ENCODE data around the gene LEKR1.
A peak's percentile ranks its signal among the peaks of the same experiment; 100 is the strongest.

DNA sequence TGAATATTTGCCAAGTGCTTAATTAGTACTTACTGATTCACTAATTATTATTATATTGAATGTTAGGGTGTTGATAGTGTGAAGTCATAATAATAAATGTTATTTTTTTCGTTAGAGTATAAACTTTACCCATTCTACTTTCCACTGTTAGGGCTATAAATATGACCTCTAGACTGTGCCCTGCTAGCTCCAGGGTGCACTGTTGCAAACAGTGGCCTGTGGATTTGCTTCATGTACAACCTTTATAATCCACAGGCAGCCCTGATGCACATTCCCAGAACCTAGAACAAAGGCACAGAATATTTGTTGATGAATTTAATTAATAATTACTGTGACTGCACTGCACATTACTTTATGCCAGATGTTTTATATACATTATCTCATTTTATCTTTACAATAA lies 28.8 kb upstream of the LEKR1 start:
- TF ChIP-seq RARB (CRISPR knock-in tag; IDR thresholded peaks at IDR 0.05) (no peak), TCF4 (CRISPR knock-in tag; IDR thresholded peaks at IDR 0.05; ENCODE audit: borderline replicate concordance) (peak; percentile 33; the same call in 1 of the 2 replicates), BACH2 (CRISPR knock-in tag; IDR thresholded peaks at IDR 0.05; ENCODE audit: borderline replicate concordance) (no peak), ZFP30 (CRISPR knock-in tag; IDR thresholded peaks at IDR 0.05) (no peak), ZNF565 (CRISPR knock-in tag; conservative IDR thresholded peaks at IDR 0.05; ENCODE audit: low read depth) (no peak), ZNF8 (CRISPR knock-in tag; IDR thresholded peaks at IDR 0.05) (no peak)
- TF ChIP-seq, protein P1, sequence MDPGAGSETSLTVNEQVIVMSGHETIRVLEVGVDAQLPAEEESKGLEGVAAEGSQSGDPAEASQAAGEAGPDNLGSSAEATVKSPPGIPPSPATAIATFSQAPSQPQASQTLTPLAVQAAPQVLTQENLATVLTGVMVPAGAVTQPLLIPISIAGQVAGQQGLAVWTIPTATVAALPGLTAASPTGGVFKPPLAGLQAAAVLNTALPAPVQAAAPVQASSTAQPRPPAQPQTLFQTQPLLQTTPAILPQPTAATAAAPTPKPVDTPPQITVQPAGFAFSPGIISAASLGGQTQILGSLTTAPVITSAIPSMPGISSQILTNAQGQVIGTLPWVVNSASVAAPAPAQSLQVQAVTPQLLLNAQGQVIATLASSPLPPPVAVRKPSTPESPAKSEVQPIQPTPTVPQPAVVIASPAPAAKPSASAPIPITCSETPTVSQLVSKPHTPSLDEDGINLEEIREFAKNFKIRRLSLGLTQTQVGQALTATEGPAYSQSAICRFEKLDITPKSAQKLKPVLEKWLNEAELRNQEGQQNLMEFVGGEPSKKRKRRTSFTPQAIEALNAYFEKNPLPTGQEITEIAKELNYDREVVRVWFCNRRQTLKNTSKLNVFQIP (CRISPR knock-in tag; IDR thresholded peaks at IDR 0.05; ENCODE audit: borderline replicate concordance, low read depth): no peak
- TF ChIP-seq, protein P2, sequence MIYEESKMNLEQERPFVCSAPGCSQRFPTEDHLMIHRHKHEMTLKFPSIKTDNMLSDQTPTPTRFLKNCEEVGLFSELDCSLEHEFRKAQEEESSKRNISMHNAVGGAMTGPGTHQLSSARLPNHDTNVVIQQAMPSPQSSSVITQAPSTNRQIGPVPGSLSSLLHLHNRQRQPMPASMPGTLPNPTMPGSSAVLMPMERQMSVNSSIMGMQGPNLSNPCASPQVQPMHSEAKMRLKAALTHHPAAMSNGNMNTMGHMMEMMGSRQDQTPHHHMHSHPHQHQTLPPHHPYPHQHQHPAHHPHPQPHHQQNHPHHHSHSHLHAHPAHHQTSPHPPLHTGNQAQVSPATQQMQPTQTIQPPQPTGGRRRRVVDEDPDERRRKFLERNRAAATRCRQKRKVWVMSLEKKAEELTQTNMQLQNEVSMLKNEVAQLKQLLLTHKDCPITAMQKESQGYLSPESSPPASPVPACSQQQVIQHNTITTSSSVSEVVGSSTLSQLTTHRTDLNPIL (CRISPR knock-in tag; IDR thresholded peaks at IDR 0.05; ENCODE audit: low read depth): no peak
- TF ChIP-seq, protein P3, sequence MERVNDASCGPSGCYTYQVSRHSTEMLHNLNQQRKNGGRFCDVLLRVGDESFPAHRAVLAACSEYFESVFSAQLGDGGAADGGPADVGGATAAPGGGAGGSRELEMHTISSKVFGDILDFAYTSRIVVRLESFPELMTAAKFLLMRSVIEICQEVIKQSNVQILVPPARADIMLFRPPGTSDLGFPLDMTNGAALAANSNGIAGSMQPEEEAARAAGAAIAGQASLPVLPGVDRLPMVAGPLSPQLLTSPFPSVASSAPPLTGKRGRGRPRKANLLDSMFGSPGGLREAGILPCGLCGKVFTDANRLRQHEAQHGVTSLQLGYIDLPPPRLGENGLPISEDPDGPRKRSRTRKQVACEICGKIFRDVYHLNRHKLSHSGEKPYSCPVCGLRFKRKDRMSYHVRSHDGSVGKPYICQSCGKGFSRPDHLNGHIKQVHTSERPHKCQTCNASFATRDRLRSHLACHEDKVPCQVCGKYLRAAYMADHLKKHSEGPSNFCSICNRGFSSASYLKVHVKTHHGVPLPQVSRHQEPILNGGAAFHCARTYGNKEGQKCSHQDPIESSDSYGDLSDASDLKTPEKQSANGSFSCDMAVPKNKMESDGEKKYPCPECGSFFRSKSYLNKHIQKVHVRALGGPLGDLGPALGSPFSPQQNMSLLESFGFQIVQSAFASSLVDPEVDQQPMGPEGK (CRISPR knock-in tag; IDR thresholded peaks at IDR 0.05; ENCODE audit: borderline replicate concordance): no peak
- TF ChIP-seq, protein P4, sequence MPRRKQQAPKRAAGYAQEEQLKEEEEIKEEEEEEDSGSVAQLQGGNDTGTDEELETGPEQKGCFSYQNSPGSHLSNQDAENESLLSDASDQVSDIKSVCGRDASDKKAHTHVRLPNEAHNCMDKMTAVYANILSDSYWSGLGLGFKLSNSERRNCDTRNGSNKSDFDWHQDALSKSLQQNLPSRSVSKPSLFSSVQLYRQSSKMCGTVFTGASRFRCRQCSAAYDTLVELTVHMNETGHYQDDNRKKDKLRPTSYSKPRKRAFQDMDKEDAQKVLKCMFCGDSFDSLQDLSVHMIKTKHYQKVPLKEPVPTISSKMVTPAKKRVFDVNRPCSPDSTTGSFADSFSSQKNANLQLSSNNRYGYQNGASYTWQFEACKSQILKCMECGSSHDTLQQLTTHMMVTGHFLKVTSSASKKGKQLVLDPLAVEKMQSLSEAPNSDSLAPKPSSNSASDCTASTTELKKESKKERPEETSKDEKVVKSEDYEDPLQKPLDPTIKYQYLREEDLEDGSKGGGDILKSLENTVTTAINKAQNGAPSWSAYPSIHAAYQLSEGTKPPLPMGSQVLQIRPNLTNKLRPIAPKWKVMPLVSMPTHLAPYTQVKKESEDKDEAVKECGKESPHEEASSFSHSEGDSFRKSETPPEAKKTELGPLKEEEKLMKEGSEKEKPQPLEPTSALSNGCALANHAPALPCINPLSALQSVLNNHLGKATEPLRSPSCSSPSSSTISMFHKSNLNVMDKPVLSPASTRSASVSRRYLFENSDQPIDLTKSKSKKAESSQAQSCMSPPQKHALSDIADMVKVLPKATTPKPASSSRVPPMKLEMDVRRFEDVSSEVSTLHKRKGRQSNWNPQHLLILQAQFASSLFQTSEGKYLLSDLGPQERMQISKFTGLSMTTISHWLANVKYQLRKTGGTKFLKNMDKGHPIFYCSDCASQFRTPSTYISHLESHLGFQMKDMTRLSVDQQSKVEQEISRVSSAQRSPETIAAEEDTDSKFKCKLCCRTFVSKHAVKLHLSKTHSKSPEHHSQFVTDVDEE (CRISPR knock-in tag; IDR thresholded peaks at IDR 0.05): no peak
